Calu3 (cell line): ENCODE results near the gene C4orf17. TPM values are rescaled to one million over a fixed set of nuclear protein-coding genes. Genes with fewer than 3 reads are reported as not detected.
A peak's percentile ranks its signal among the peaks of the same experiment; 100 is the strongest.

ENCODE experiments used
- Bru-seq: library from RNA; stranded (reverse); fragments of 400-500 nt; gene quantifications from one replicate; lab custom pipeline; 2021; lab: Mats Ljungman, UMichigan
- BruChase-seq, 2 experiments: library from RNA; stranded (reverse); fragments of 400-500 nt; gene quantifications; one replicate each; lab custom pipeline; 2021; lab: Mats Ljungman, UMichigan
- BruUV-seq: library from RNA; stranded (reverse); fragments of 400-500 nt; replicated peaks from 2 replicates; lab custom pipeline; 2021; lab: Mats Ljungman, UMichigan
- CTCF ChIA-PET: fragments of 300-600 bp; sonication (Branson Sonifier 250); formaldehyde crosslinking; loops from one replicate; lab custom pipeline; 2022; ENCODE audit warnings: antibody characterized with exemption; lab: Charles Lee
- DNase-seq: peaks from one replicate; pipeline ENCODE4 v3.0.0; 2022
- H3K27ac Mint-ChIP-seq: one replicate; pipeline ENCODE4 v1.8.0; 2022; ENCODE audit warnings: mixed read lengths; ENCODE audit not compliant: unreplicated experiment
- H3K27me3 Mint-ChIP-seq: one replicate; pipeline ENCODE4 v1.8.0; 2022; ENCODE audit warnings: mixed read lengths; ENCODE audit not compliant: unreplicated experiment
- H3K36me3 Mint-ChIP-seq: one replicate; pipeline ENCODE4 v1.8.0; 2022; ENCODE audit warnings: mild to moderate bottlenecking, moderate library complexity, mixed read lengths; ENCODE audit not compliant: insufficient read depth, unreplicated experiment
- H3K4me1 Mint-ChIP-seq: one replicate; pipeline ENCODE4 v1.8.0; 2022; ENCODE audit warnings: mild to moderate bottlenecking, low read depth, mixed read lengths; ENCODE audit not compliant: unreplicated experiment
- H3K4me3 Mint-ChIP-seq: one replicate; pipeline ENCODE4 v1.8.0; 2022; ENCODE audit warnings: mild to moderate bottlenecking, low read depth, moderate library complexity, mixed read lengths; ENCODE audit not compliant: unreplicated experiment
- H3K9me3 Mint-ChIP-seq: one replicate; pipeline ENCODE4 v1.8.0; 2022; ENCODE audit warnings: low read depth, mixed read lengths; ENCODE audit not compliant: unreplicated experiment
- CTCF ChIP-seq: fragments of 200-600 bp; IDR thresholded peaks from one replicate; pipeline ENCODE4 v1.8.0; 2022; ENCODE audit warnings: antibody characterized with exemption; ENCODE audit not compliant: unreplicated experiment
- intact Hi-C: fragments of 100-400 bp; cut with micrococcal nuclease; formaldehyde crosslinking; loops from one replicate; pipeline ENCODE4 v1.10.0; 2022; ENCODE audit not compliant: unreplicated experiment
- long read RNA-seq: library from polyadenylated mRNA; stranded (forward); transcript quantifications from one replicate; pipeline ENCODE4 v2.0.0, GENCODE V29; 2022
- total RNA-seq: library from RNA; stranded (reverse); gene quantifications from 2 replicates; pipeline ENCODE4 v1.2.3, GENCODE V29; 2022

C4orf17 gene
- total RNA-seq, result not detected in 2 replicates
- not detected for Bru-seq, nascent RNA
- BruChase-seq, experiment 1, labeled RNA remaining after a 6-hour chase, result not detected
- percentile 6 among the genes with signal in this experiment for BruChase-seq, experiment 2, labeled RNA remaining after a 2-hour chase
- long read RNA-seq, result 0 reads

GRCh38 chr4:99510721-99511120 is at the start of gene C4orf17:
Gene C4orf17, plus strand, starts transcription at chr4:99511021. Its CDS starts 2,061 bp downstream, at chr4:99513082.
- TF ChIP-seq CTCF, result no peak
- Mint-ChIP-seq H3K4me3 (no peak within 1 kb of the TSS), H3K36me3 (no peaks in the 10 kb centered on the region), H3K27ac (no peak within 1 kb of the TSS), H3K4me1 (no peaks in the 10 kb centered on the region), H3K27me3 (no peaks in the 10 kb centered on the region), H3K9me3 (peaks cover 6% of the 10 kb centered on the region)
- DNase-seq, result no peak
- intact Hi-C loops, result no loop called here
- CTCF ChIA-PET, result interaction anchor here (0.9 kb wide), 1 partner anchor 11 kb away, joined by 3 read pairs; no protein-coding TSS in a partner anchor
- no TSS peak for BruUV-seq

- Mint-ChIP-seq H3K27me3 (no peaks in the 10 kb centered on the region), H3K4me3 (no peak overlapping the region), H3K4me1 (peaks cover 15% of the 10 kb centered on the region), H3K9me3 (no peaks in the 10 kb centered on the region), H3K27ac (peak overlapping the region; percentile 42), H3K36me3 (no peaks in the 10 kb centered on the region)
- no TSS peak for BruUV-seq
- no peak for TF ChIP-seq CTCF
- intact Hi-C loops, result loop anchor here (1.0 to 2.0 kb wide), 2 partner anchors 57 to 261 kb away; no protein-coding TSS in a partner anchor
- CTCF ChIA-PET, result interaction anchor here (0.9 to 2.5 kb wide), 3 partner anchors 58 to 260 kb away, joined by 4 to 15 read pairs (median 7); no protein-coding TSS in a partner anchor
- no peak for DNase-seq
Measured at GRCh38 chr4:99461623-99462401, 49.0 kb upstream of the C4orf17 start.

GRCh38 chr4:99462875-99463464 is 47.9 kb upstream of the C4orf17 start:
- Mint-ChIP-seq H3K27me3 (no peaks in the 10 kb centered on the region), H3K4me1 (peaks cover 15% of the 10 kb centered on the region), H3K27ac (no peak overlapping the region), H3K9me3 (no peaks in the 10 kb centered on the region), H3K4me3 (no peak overlapping the region), H3K36me3 (no peaks in the 10 kb centered on the region)
- no TSS peak for BruUV-seq
- CTCF ChIA-PET, result interaction anchor here (0.6 to 2.5 kb wide), 5 partner anchors 54 to 486 kb away, joined by 3 to 15 read pairs (median 5); no protein-coding TSS in a partner anchor
- peak; percentile 37 for TF ChIP-seq CTCF
- peak; percentile 64 for DNase-seq
- intact Hi-C loops, result loop anchor here (1.0 to 2.0 kb wide), 3 partner anchors 58 to 346 kb away; no protein-coding TSS in a partner anchor

- no TSS peak for BruUV-seq
- intact Hi-C loops, result loop anchor here (1.0 to 2.0 kb wide), 2 partner anchors 263 to 346 kb away; no protein-coding TSS in a partner anchor
- no peak for DNase-seq
- Mint-ChIP-seq H3K4me1 (peaks cover 15% of the 10 kb centered on the region), H3K9me3 (no peaks in the 10 kb centered on the region), H3K27me3 (no peaks in the 10 kb centered on the region), H3K4me3 (no peak overlapping the region), H3K36me3 (no peaks in the 10 kb centered on the region), H3K27ac (no peak overlapping the region)
- CTCF ChIA-PET, result interaction anchor here (0.7 to 2.5 kb wide), 6 partner anchors 55 to 375 kb away, joined by 3 to 15 read pairs (median 6); partner anchors contain the start of genes ADH5 and DAPP1
- no peak for TF ChIP-seq CTCF
Measured at GRCh38 chr4:99463566-99463965, 47.3 kb upstream of the C4orf17 start.
